GM12878 (cell line): Measurements from ENCODE around the gene MAP1LC3A. TPM values are rescaled to one million over a fixed set of nuclear protein-coding genes. Genes with fewer than 3 reads are reported as not detected.

Source experiments
- ATAC-seq: fragments of 200-7000 bp; cut with Tn5 transposase; 3 replicates; pipeline ENCODE4 v1.9.1; 2020; ENCODE audit warnings: mild to moderate bottlenecking, moderate library complexity
- BruUV-seq: library from RNA; stranded (reverse); fragments of 400-500 nt; replicated peaks from 2 replicates; lab custom pipeline; 2021; lab: Mats Ljungman, UMichigan
- CTCF ChIA-PET: fragments of 300-600 bp; sonication (Branson Sonifier 250); formaldehyde crosslinking; extraction: SDS; loops from one replicate; lab custom pipeline; 2021; ENCODE audit warnings: inconsistent platforms; lab: Yijun Ruan, JAX
- POLR2A ChIA-PET: fragments of 350-600 bp; formaldehyde crosslinking; extraction: SDS; loops from one replicate; lab custom pipeline; 2021; ENCODE audit warnings: inconsistent platforms; lab: Charles Lee
- RAD21 ChIA-PET: fragments of 300-600 bp; sonication (Branson Sonifier 250); formaldehyde crosslinking; loops from one replicate; lab custom pipeline; 2023; ENCODE audit warnings: antibody characterized with exemption; ENCODE audit not compliant: unreplicated experiment; lab: Charles Lee
- SMC1A ChIA-PET: fragments of 300-600 bp; sonication (Branson Sonifier 250); formaldehyde crosslinking; loops from one replicate; lab custom pipeline; 2023; ENCODE audit not compliant: unreplicated experiment, uncharacterized antibody; lab: Charles Lee
- DNase-seq: peaks from one replicate; pipeline ENCODE4 v3.0.0-alpha.2; 2011; ENCODE audit warnings: low read depth, low spot score
- FAIRE-seq: peaks from 3 replicates; lab custom pipeline; 2011; peaks lifted over from hg19 to GRCh38; lab: Jason Lieb, UNC
- H2AFZ ChIP-seq: 2 replicates; pipeline ENCODE4 v1.6.0; 2011; ENCODE audit warnings: low read depth, low read length, control low read depth; ENCODE audit not compliant: control insufficient read depth
- H3K27ac ChIP-seq: 2 replicates; pipeline ENCODE4 v1.5.1; 2011; ENCODE audit warnings: control low read depth; ENCODE audit not compliant: control insufficient read depth, insufficient read depth
- H3K27me3 ChIP-seq, 2 experiments: replicated peaks in 1 of 2; 2 replicates each; pipeline versions ENCODE4 v1.6.0 to v1.6.1; 2011; ENCODE audit warnings: low read length in 1 of 2; ENCODE audit not compliant: control insufficient read depth in 2 of 2, insufficient read depth in 2 of 2
- H3K36me3 ChIP-seq, 2 experiments: 2 replicates each; pipeline ENCODE4 v1.5.1; 2011; ENCODE audit warnings: low read length in 1 of 2; ENCODE audit not compliant: control insufficient read depth in 2 of 2, insufficient read depth in 2 of 2
- H3K4me1 ChIP-seq: 2 replicates; pipeline ENCODE4 v1.6.1; 2011; ENCODE audit warnings: mild to moderate bottlenecking, low read length, moderate library complexity, mixed read lengths; ENCODE audit not compliant: control insufficient read depth, insufficient read depth
- H3K4me2 ChIP-seq: 2 replicates; pipeline ENCODE4 v1.6.0; 2011; ENCODE audit warnings: control low read depth; ENCODE audit not compliant: control insufficient read depth, insufficient read depth
- H3K4me3 ChIP-seq: fragments of 200-600 bp; sonication (generic); 2 replicates; pipeline ENCODE4 v1.5.1; 2016
- H3K79me2 ChIP-seq: 2 replicates; pipeline ENCODE4 v1.6.0; 2011; ENCODE audit warnings: low read length; ENCODE audit not compliant: control insufficient read depth, insufficient read depth
- H3K9ac ChIP-seq: 2 replicates; pipeline ENCODE4 v1.8.0; 2011; ENCODE audit warnings: low read length, control low read depth, mixed read lengths; ENCODE audit not compliant: control insufficient read depth, insufficient read depth
- H3K9me3 ChIP-seq: replicated peaks from 3 replicates; pipeline ENCODE4 v1.5.1; 2011; ENCODE audit warnings: mild to moderate bottlenecking, low read length; ENCODE audit not compliant: control insufficient read depth, insufficient read depth
- H4K20me1 ChIP-seq: 2 replicates; pipeline ENCODE4 v1.6.0; 2011; ENCODE audit not compliant: control insufficient read depth, insufficient read depth
- CBFB ChIP-seq: IDR thresholded peaks from 2 replicates; pipeline ENCODE4 v1.6.1; 2016; ENCODE audit warnings: antibody characterized with exemption, low read depth
- CHD4 ChIP-seq: fragments of 200-600 bp; sonication (generic); IDR thresholded peaks from 2 replicates; pipeline ENCODE4 v1.6.1; 2016; ENCODE audit warnings: mild to moderate bottlenecking
- GABPA ChIP-seq: IDR thresholded peaks from 2 replicates; pipeline ENCODE4 v1.6.1; 2014; ENCODE audit warnings: antibody characterized with exemption, low read depth, mild to moderate bottlenecking, inconsistent platforms
- KLF5 ChIP-seq: fragments of 450-650 bp; IDR thresholded peaks from 2 replicates; pipeline ENCODE4 v1.6.1; 2014; ENCODE audit warnings: mild to moderate bottlenecking; ENCODE audit not compliant: partially characterized antibody
- NFYA ChIP-seq: IDR thresholded peaks from 2 replicates; pipeline ENCODE4 v1.6.1; 2011; ENCODE audit warnings: low read depth, mild to moderate bottlenecking, low read length, improper control_type of control experiment, borderline replicate concordance
- NFYB ChIP-seq: IDR thresholded peaks from 2 replicates; pipeline ENCODE4 v1.6.1; 2011; ENCODE audit warnings: low read depth, mild to moderate bottlenecking, low read length, improper control_type of control experiment, moderate library complexity; ENCODE audit not compliant: insufficient read depth
- SP1 ChIP-seq: IDR thresholded peaks from one replicate; pipeline ENCODE4 v1.6.1; 2011; ENCODE audit warnings: low read depth, low read length
- SUZ12 ChIP-seq: fragments of 200-600 bp; sonication (generic); IDR thresholded peaks from one replicate; pipeline ENCODE4 v1.6.1; 2018; ENCODE audit warnings: antibody characterized with exemption, mild to moderate bottlenecking; ENCODE audit not compliant: unreplicated experiment
- TARDBP ChIP-seq: IDR thresholded peaks from 2 replicates; pipeline ENCODE4 v1.6.1; 2016; ENCODE audit warnings: borderline replicate concordance
- YY1 ChIP-seq: IDR thresholded peaks from 2 replicates; pipeline ENCODE4 v1.6.1; 2011; ENCODE audit warnings: low read depth, mild to moderate bottlenecking, low read length
- whole genome bisulfite sequencing: methylation state at CpG from one replicate; pipeline ENCODE4 v1.1.6; 2016; ENCODE audit warnings: low lambda C conversion rate; ENCODE audit not compliant: insufficient replicate concordance, insufficient coverage; ENCODE audit errors: missing lambda C conversion rate; 5-methylcytosine and 5-hydroxymethylcytosine counted together
- in situ Hi-C: fragments of 300-500 bp; cut with MboI; formaldehyde crosslinking; loops from 9 replicates; pipeline ENCODE4 v1.14.3; 2018; ENCODE audit warnings: mixed read lengths
- intact Hi-C: fragments of 100-400 bp; cut with micrococcal nuclease; formaldehyde crosslinking; loops from one replicate; pipeline ENCODE4 v1.14.2; 2022; ENCODE audit not compliant: unreplicated experiment
- polyA plus RNA-seq, 11 experiments: library from polyadenylated mRNA; depleted of rRNA in 4 of 11; unstranded in 6 of 11; stranded (reverse) in 5 of 11; fragments of >200 nt; fragmentation: Nextera tagmentation in 4 of 11; fragmentation: Illumina TruSeq in 1 of 11; extraction: Ambion mirVana in 4 of 11; extraction: Trizol in 1 of 11; gene quantifications; 1 replicate in 1 of 11; 2 replicates in 10 of 11; pipeline versions ENCODE4 v1.2.1 to v1.2.3, GENCODE V29; 2011 to 2016; ENCODE audit warnings: inconsistent platforms in 2 of 11, missing spikeins in 2 of 11, low read depth in 1 of 11
- total RNA-seq, 4 experiments: library from RNA; depleted of rRNA in 3 of 4; stranded (reverse); fragments of >200 nt in 3 of 4; fragmentation: Illumina TruSeq in 1 of 4; extraction: Trizol in 1 of 4; gene quantifications; 2 replicates each; pipeline versions ENCODE4 v1.2.1 to v1.2.3, GENCODE V29; 2013 to 2021
- TF ChIP-seq, protein P1 (sequence below): fragments of 450-650 bp; IDR thresholded peaks from 2 replicates; pipeline ENCODE4 v1.6.1; 2017; ENCODE audit warnings: mild to moderate bottlenecking
- TF ChIP-seq, protein P2 (sequence below): fragments of 150-350 bp; IDR thresholded peaks from 2 replicates; pipeline ENCODE4 v1.6.1; 2016; ENCODE audit warnings: low read depth, low read length
- TF ChIP-seq, protein P3 (sequence below): IDR thresholded peaks from 2 replicates; pipeline ENCODE4 v1.6.1; 2012; ENCODE audit warnings: mild to moderate bottlenecking, low read depth, low read length

The MAP1LC3A gene
- total and polyA plus RNA-seq, 10 of the 15 experiments (the other 5 are each of a cell fraction or from before 2014, with no cell fraction given): 0.27 to 1.2 (median 0.39) TPM; not detected in 4

DNA sequence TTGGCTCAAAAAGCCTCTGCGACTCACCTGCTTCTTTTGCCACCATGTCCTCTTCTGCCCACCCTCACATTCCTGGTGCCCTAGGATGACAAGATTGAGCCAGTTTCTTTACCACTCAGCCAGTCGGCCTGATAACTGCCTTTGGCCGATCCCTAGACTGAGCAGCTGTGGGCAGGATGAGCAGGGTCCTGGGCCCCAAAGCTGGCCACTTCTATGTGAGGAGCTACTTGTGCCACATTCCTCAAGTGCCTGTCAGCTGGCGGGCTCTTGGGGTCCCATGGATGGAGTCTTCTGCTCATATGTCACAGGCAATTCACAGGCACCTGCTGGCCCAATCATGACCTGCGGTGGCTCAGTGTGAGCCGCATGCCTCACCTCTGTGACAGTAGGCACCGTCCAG is 25.8 kb upstream of the MAP1LC3A start:
- Histone ChIP-seq H4K20me1 (no peaks in the 10 kb centered on the region), H3K79me2 (no peaks in the 10 kb centered on the region), H3K9ac (no peak overlapping the region), H3K4me2 (no peak overlapping the region), H3K27ac (no peak overlapping the region), H3K27me3 (no peaks in the 10 kb centered on the region), H3K9me3 (no peaks in the 10 kb centered on the region), H3K36me3 (peaks cover 18 to 39% of the 10 kb centered on the region in 2 experiments), H3K4me3 (no peak overlapping the region), H3K4me1 (no peaks in the 10 kb centered on the region), H2AFZ (no peak overlapping the region)
- DNase-seq (no peak), ATAC-seq (no peak), FAIRE-seq (no peak)
- RAD21 ChIA-PET: no interaction called here
- SMC1A ChIA-PET: interaction anchor here (0.6 kb wide), 1 partner anchor 380 kb away, joined by 5 read pairs; no protein-coding TSS in a partner anchor
- POLR2A ChIA-PET: no interaction called here
- BruUV-seq: no TSS peak
- WGBS: 92% methylated on average over 7 of the region's 7 CpGs
- intact Hi-C loops: no loop called here
- in situ Hi-C loops: no loop called here
- CTCF ChIA-PET: interaction anchor here (1.1 to 3.3 kb wide), 3 partner anchors 15 to 237 kb away, joined by 3 to 15 read pairs (median 13); no protein-coding TSS in a partner anchor
- TF ChIP-seq, protein P1, sequence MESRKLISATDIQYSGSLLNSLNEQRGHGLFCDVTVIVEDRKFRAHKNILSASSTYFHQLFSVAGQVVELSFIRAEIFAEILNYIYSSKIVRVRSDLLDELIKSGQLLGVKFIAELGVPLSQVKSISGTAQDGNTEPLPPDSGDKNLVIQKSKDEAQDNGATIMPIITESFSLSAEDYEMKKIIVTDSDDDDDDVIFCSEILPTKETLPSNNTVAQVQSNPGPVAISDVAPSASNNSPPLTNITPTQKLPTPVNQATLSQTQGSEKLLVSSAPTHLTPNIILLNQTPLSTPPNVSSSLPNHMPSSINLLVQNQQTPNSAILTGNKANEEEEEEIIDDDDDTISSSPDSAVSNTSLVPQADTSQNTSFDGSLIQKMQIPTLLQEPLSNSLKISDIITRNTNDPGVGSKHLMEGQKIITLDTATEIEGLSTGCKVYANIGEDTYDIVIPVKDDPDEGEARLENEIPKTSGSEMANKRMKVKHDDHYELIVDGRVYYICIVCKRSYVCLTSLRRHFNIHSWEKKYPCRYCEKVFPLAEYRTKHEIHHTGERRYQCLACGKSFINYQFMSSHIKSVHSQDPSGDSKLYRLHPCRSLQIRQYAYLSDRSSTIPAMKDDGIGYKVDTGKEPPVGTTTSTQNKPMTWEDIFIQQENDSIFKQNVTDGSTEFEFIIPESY: no peak
- TF ChIP-seq, protein P2, sequence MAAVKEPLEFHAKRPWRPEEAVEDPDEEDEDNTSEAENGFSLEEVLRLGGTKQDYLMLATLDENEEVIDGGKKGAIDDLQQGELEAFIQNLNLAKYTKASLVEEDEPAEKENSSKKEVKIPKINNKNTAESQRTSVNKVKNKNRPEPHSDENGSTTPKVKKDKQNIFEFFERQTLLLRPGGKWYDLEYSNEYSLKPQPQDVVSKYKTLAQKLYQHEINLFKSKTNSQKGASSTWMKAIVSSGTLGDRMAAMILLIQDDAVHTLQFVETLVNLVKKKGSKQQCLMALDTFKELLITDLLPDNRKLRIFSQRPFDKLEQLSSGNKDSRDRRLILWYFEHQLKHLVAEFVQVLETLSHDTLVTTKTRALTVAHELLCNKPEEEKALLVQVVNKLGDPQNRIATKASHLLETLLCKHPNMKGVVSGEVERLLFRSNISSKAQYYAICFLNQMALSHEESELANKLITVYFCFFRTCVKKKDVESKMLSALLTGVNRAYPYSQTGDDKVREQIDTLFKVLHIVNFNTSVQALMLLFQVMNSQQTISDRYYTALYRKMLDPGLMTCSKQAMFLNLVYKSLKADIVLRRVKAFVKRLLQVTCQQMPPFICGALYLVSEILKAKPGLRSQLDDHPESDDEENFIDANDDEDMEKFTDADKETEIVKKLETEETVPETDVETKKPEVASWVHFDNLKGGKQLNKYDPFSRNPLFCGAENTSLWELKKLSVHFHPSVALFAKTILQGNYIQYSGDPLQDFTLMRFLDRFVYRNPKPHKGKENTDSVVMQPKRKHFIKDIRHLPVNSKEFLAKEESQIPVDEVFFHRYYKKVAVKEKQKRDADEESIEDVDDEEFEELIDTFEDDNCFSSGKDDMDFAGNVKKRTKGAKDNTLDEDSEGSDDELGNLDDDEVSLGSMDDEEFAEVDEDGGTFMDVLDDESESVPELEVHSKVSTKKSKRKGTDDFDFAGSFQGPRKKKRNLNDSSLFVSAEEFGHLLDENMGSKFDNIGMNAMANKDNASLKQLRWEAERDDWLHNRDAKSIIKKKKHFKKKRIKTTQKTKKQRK: no peak
- TF ChIP-seq TARDBP (no peak), KLF5 (no peak), SUZ12 (no peak), NFYA (no peak), NFYB (no peak), YY1 (no peak), CBFB (no peak), GABPA (no peak), CHD4 (no peak), SP1 (no peak)
- TF ChIP-seq, protein P3, sequence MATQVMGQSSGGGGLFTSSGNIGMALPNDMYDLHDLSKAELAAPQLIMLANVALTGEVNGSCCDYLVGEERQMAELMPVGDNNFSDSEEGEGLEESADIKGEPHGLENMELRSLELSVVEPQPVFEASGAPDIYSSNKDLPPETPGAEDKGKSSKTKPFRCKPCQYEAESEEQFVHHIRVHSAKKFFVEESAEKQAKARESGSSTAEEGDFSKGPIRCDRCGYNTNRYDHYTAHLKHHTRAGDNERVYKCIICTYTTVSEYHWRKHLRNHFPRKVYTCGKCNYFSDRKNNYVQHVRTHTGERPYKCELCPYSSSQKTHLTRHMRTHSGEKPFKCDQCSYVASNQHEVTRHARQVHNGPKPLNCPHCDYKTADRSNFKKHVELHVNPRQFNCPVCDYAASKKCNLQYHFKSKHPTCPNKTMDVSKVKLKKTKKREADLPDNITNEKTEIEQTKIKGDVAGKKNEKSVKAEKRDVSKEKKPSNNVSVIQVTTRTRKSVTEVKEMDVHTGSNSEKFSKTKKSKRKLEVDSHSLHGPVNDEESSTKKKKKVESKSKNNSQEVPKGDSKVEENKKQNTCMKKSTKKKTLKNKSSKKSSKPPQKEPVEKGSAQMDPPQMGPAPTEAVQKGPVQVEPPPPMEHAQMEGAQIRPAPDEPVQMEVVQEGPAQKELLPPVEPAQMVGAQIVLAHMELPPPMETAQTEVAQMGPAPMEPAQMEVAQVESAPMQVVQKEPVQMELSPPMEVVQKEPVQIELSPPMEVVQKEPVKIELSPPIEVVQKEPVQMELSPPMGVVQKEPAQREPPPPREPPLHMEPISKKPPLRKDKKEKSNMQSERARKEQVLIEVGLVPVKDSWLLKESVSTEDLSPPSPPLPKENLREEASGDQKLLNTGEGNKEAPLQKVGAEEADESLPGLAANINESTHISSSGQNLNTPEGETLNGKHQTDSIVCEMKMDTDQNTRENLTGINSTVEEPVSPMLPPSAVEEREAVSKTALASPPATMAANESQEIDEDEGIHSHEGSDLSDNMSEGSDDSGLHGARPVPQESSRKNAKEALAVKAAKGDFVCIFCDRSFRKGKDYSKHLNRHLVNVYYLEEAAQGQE: no peak
